ENCODE results near the gene MORF4L2.

Gene MORF4L2

DNA sequence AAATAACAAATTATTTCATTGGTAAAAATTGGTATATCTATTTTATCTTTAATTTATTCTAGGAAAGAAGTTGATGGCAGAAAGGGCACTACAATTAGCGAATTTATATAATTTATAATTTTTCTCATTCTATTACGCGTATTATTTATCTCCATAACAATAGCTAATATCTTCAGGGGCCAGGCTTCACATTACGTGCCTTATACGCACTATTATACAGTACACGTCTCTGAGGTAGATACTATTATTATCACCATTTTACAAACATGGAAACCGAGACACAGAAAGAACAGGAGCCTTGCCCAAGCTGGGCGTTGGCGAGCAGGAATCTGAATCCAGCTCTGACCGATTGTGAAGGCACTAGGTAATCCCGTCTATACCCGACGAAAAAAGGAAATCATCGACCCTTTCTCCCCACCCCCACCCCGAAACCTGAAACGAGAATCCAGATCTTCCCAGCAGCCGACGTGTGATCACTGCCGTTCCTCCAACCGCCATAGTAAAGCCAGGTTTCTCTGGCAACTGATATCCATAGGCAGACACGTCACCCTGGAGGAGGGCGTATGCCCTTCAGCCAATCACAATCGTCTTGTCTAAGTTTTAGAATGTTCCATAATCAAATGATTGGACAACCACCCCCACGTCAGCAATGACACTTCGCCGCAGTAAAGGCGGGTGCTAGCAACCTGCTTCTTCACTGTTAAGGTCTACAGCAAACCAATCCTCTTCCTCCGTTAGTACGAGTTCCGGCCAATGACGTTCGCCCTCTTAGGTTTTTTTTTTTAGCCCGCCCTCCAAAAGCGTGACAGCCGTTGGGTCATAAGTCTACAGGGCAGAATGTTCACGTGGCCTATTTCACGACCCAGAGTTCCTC is at the start of gene MORF4L2:
MORF4L2 (minus strand) TSS at position 501 of the 874 bp plus-strand sequence. CDS start 9,672 bp downstream, outside the sequence.
- H3K36me3 ChIP-seq (ENCODE audit: insufficient read depth): no peaks in the 10 kb centered on the region; the same call in 1 of the 2 replicates
- no peaks in the 10 kb centered on the region for H4K20me1 ChIP-seq (ENCODE audit: insufficient read depth)
- peak within 1 kb of the TSS; percentile 99 for H3K9ac ChIP-seq
- peak within 1 kb of the TSS; percentile 80 for H3K4me2 ChIP-seq
- H3K79me2 ChIP-seq (ENCODE audit: insufficient read depth, low read depth): peaks cover 29% of the 10 kb centered on the region
- peak within 1 kb of the TSS; percentile 99 for H3K27ac ChIP-seq
- no peak for TF ChIP-seq CTCF (conservative IDR thresholded peaks at IDR 0.05; ENCODE audit: low read depth, low read length)
- no peaks in the 10 kb centered on the region for H3K27me3 ChIP-seq (ENCODE audit: insufficient read depth, low read depth)
- H3K4me1 ChIP-seq (ENCODE audit: low read depth, poor library complexity, severe bottlenecking): peaks cover 14% of the 10 kb centered on the region
- peak within 1 kb of the TSS; percentile 86 for H2AFZ ChIP-seq (ENCODE audit: low read depth)
- no peak within 1 kb of the TSS for H3K4me3 ChIP-seq (IDR thresholded peaks at IDR 0.05; ENCODE audit: insufficient read depth, low read depth, low read length)

DNA sequence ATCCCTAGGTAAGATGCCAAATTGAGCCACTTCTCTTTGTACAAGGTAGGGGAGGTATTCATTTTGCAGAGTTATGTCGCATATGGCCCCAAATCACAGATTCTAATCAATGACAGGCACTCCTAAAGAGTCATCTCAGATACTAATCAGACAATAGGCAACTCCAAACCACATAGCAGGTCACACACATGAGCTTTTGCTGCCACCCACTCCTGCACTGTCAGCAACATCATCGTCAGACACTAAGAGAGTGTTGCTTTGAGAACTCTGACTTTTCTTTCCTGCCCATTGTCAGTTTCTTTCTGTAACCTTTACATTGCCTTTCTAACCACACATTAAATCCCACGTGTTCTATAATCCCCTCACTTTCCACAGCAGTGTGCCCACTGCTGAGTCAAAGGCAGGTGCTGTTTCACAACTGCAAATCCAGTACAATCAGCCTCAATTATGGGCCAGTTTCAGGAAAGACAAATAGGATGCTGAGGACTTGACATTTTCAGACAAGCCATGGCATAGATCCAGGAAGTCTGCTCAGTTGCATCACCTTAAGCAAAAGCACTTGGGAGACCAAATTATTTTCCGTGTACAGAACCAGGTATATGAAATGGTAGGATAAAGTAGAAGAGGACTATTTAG is 47.7 kb upstream of the MORF4L2 start:
- Histone ChIP-seq H3K36me3 (ENCODE audit: insufficient read depth) (no peaks in the 10 kb centered on the region), H3K4me3 (IDR thresholded peaks at IDR 0.05; ENCODE audit: insufficient read depth, low read depth, low read length) (no peak overlapping the region), H2AFZ (ENCODE audit: low read depth) (0 out of 2 replicates have a peak overlapping the region, but pooled peaks have one; percentile 10), H4K20me1 (ENCODE audit: insufficient read depth) (no peaks in the 10 kb centered on the region), H3K4me2 (peak overlapping the region; percentile 78), H3K4me1 (ENCODE audit: low read depth, poor library complexity, severe bottlenecking) (peaks cover 75% of the 10 kb centered on the region), H3K79me2 (ENCODE audit: insufficient read depth, low read depth) (no peaks in the 10 kb centered on the region), H3K27ac (peak overlapping the region; percentile 57), H3K27me3 (ENCODE audit: insufficient read depth, low read depth) (no peaks in the 10 kb centered on the region), H3K9ac (peak overlapping the region; percentile 14; the same call in 1 of the 2 replicates)
- TF ChIP-seq CTCF (conservative IDR thresholded peaks at IDR 0.05; ENCODE audit: low read depth, low read length): no peak

GRCh38 chrX:103733017-103733416 is 46.5 kb upstream of the MORF4L2 start:
- Histone ChIP-seq H2AFZ (ENCODE audit: low read depth) (no peak overlapping the region), H3K4me1 (ENCODE audit: low read depth, poor library complexity, severe bottlenecking) (peaks cover 72% of the 10 kb centered on the region), H3K9ac (no peak overlapping the region), H3K27ac (no peak overlapping the region), H3K79me2 (ENCODE audit: insufficient read depth, low read depth) (no peaks in the 10 kb centered on the region), H3K4me2 (peak overlapping the region; percentile 78), H3K27me3 (ENCODE audit: insufficient read depth, low read depth) (no peaks in the 10 kb centered on the region), H3K36me3 (ENCODE audit: insufficient read depth) (no peaks in the 10 kb centered on the region), H4K20me1 (ENCODE audit: insufficient read depth) (no peaks in the 10 kb centered on the region), H3K4me3 (IDR thresholded peaks at IDR 0.05; ENCODE audit: insufficient read depth, low read depth, low read length) (no peak overlapping the region)
- TF ChIP-seq CTCF (conservative IDR thresholded peaks at IDR 0.05; ENCODE audit: low read depth, low read length): no peak

GRCh38 chrX:103730796-103731493 is 44.4 kb upstream of the MORF4L2 start:
- Histone ChIP-seq H3K36me3 (ENCODE audit: insufficient read depth) (no peaks in the 10 kb centered on the region), H3K4me3 (IDR thresholded peaks at IDR 0.05; ENCODE audit: insufficient read depth, low read depth, low read length) (no peak overlapping the region), H3K79me2 (ENCODE audit: insufficient read depth, low read depth) (no peaks in the 10 kb centered on the region), H3K9ac (no peak overlapping the region), H4K20me1 (ENCODE audit: insufficient read depth) (no peaks in the 10 kb centered on the region), H3K27ac (no peak overlapping the region), H3K27me3 (ENCODE audit: insufficient read depth, low read depth) (no peaks in the 10 kb centered on the region), H3K4me1 (ENCODE audit: low read depth, poor library complexity, severe bottlenecking) (peaks cover 51% of the 10 kb centered on the region), H2AFZ (ENCODE audit: low read depth) (no peak overlapping the region), H3K4me2 (no peak overlapping the region)
- no peak for TF ChIP-seq CTCF (conservative IDR thresholded peaks at IDR 0.05; ENCODE audit: low read depth, low read length)

Data from KMS-11 (cell line).